MCF 10A (cell line): ENCODE data around the gene SRL. TPM values are rescaled to one million over a fixed set of nuclear protein-coding genes. Genes with fewer than 3 reads are reported as not detected.

Source experiments
- BruUV-seq: library from RNA; stranded (reverse); fragments of 400-500 nt; replicated peaks from 2 replicates; lab custom pipeline; 2021; lab: Mats Ljungman, UMichigan
- CTCF ChIA-PET: fragments of 300-600 bp; sonication (Branson Sonifier 250); formaldehyde crosslinking; extraction: SDS; loops from one replicate; lab custom pipeline; 2021; ENCODE audit warnings: antibody characterized with exemption, inconsistent platforms; lab: Yijun Ruan, JAX
- POLR2A ChIA-PET: fragments of 300-600, 350-650 bp; sonication (Branson Sonifier 250); formaldehyde crosslinking; extraction: SDS; loops from one replicate; lab custom pipeline; 2020; ENCODE audit warnings: antibody characterized with exemption, inconsistent platforms; lab: Yijun Ruan, JAX
- DNase-seq: peaks from one replicate; pipeline ENCODE4 v3.0.0-alpha.2; 2018; ENCODE audit not compliant: unreplicated experiment
- H3K27ac Mint-ChIP-seq: one replicate; pipeline ENCODE4 v1.8.0; 2022; ENCODE audit warnings: mild to moderate bottlenecking, low read depth, mixed read lengths; ENCODE audit not compliant: unreplicated experiment
- H3K27me3 Mint-ChIP-seq: one replicate; pipeline ENCODE4 v1.8.0; 2022; ENCODE audit warnings: mixed read lengths; ENCODE audit not compliant: insufficient read depth, unreplicated experiment
- H3K36me3 Mint-ChIP-seq: one replicate; pipeline ENCODE4 v1.8.0; 2022; ENCODE audit warnings: mild to moderate bottlenecking, moderate library complexity, mixed read lengths; ENCODE audit not compliant: insufficient read depth, unreplicated experiment
- H3K4me1 Mint-ChIP-seq: one replicate; pipeline ENCODE4 v1.8.0; 2022; ENCODE audit warnings: mixed read lengths; ENCODE audit not compliant: insufficient read depth, unreplicated experiment
- H3K4me3 Mint-ChIP-seq: one replicate; pipeline ENCODE4 v1.8.0; 2022; ENCODE audit warnings: mild to moderate bottlenecking, moderate library complexity, mixed read lengths; ENCODE audit not compliant: unreplicated experiment
- H3K9me3 Mint-ChIP-seq: one replicate; pipeline ENCODE4 v1.8.0; 2022; ENCODE audit warnings: mixed read lengths; ENCODE audit not compliant: unreplicated experiment
- CTCF ChIP-seq: fragments of 200-600 bp; IDR thresholded peaks from one replicate; pipeline ENCODE4 v1.8.0; 2022; ENCODE audit warnings: antibody characterized with exemption, mild to moderate bottlenecking; ENCODE audit not compliant: unreplicated experiment
- intact Hi-C: fragments of 100-400 bp; cut with micrococcal nuclease; formaldehyde crosslinking; loops from 2 replicates; pipeline ENCODE4 v1.14.1; 2022
- total RNA-seq: library from RNA; stranded (reverse); gene quantifications from 2 replicates; pipeline ENCODE4 v1.2.3, GENCODE V29; 2022

Gene SRL
- total RNA-seq, 1 experiment from 2014 or later, result not detected

- no peak for DNase-seq
- ChIA-PET POLR2A (no interaction called here), CTCF (interaction anchor here (0.6 to 1.6 kb wide), 3 partner anchors 10 to 245 kb away, joined by 3 to 7 read pairs (median 6); no protein-coding TSS in a partner anchor)
- no TSS peak for BruUV-seq
- intact Hi-C loops, result loop anchor here (2.0 kb wide), 1 partner anchor 67 kb away; no protein-coding TSS in a partner anchor
- H3K9me3 Mint-ChIP-seq, result no peaks in the 10 kb centered on the region
- no peaks in the 10 kb centered on the region for H3K27me3 Mint-ChIP-seq
- no peak overlapping the region for H3K4me3 Mint-ChIP-seq
- TF ChIP-seq CTCF, result no peak
- H3K36me3 Mint-ChIP-seq, result peaks cover 51% of the 10 kb centered on the region
- H3K4me1 Mint-ChIP-seq, result peaks cover 5% of the 10 kb centered on the region
- no peak overlapping the region for H3K27ac Mint-ChIP-seq
Measured at GRCh38 chr16:4263504-4264436, 21.9 kb upstream of the SRL start.

GRCh38 chr16:4262303-4262835 lies 20.5 kb upstream of the SRL start:
- Mint-ChIP-seq H3K4me3 (no peak overlapping the region), H3K27me3 (no peaks in the 10 kb centered on the region), H3K27ac (no peak overlapping the region), H3K36me3 (peaks cover 64% of the 10 kb centered on the region), H3K9me3 (no peaks in the 10 kb centered on the region), H3K4me1 (peaks cover 5% of the 10 kb centered on the region)
- DNase-seq, result no peak
- ChIA-PET CTCF (interaction anchor here (1.3 to 4.2 kb wide), 5 partner anchors 8 to 279 kb away, joined by 3 to 19 read pairs (median 7); no protein-coding TSS in a partner anchor), POLR2A (no interaction called here)
- intact Hi-C loops, result loop anchor here (2.0 kb wide), 1 partner anchor 68 kb away; no protein-coding TSS in a partner anchor
- no TSS peak for BruUV-seq
- no peak for TF ChIP-seq CTCF

- peak; percentile 75 for TF ChIP-seq CTCF
- Mint-ChIP-seq H3K4me3 (no peak overlapping the region), H3K4me1 (peaks cover 5% of the 10 kb centered on the region), H3K27me3 (no peaks in the 10 kb centered on the region), H3K9me3 (no peaks in the 10 kb centered on the region), H3K27ac (no peak overlapping the region), H3K36me3 (peaks cover 71% of the 10 kb centered on the region)
- DNase-seq, result peak; percentile 23
- POLR2A ChIA-PET, result no interaction called here
- intact Hi-C loops, result loop anchor here (2.0 kb wide), 1 partner anchor 69 kb away; no protein-coding TSS in a partner anchor
- CTCF ChIA-PET, result interaction anchor here (0.6 to 4.2 kb wide), 8 partner anchors 8 to 293 kb away, joined by 3 to 19 read pairs (median 3); no protein-coding TSS in a partner anchor
- no TSS peak for BruUV-seq
Measured at GRCh38 chr16:4261557-4262172, 19.8 kb upstream of the SRL start.
